Muscle layer of colon (tissue), 2 donors: ENCODE results near the gene NUDT13.
A peak's percentile ranks its signal among the peaks of the same experiment; 100 is the strongest.
"Not testable (repeated sequence)": the region's sequence is repeated elsewhere in the genome, so short reads cannot be mapped to it uniquely, and the experiment has no call there.

Experiments used
- H3K27ac ChIP-seq: one replicate; pipeline ENCODE4 v1.7.0; 2013; ENCODE audit warnings: low read depth, mild to moderate bottlenecking, low read length, moderate library complexity
- H3K27me3 ChIP-seq, 2 donors: one replicate each; pipeline ENCODE4 v1.7.0; 2013; ENCODE audit warnings: low read length in 2 of 2, mild to moderate bottlenecking in 2 of 2; ENCODE audit not compliant: insufficient read depth in 2 of 2, control insufficient read depth in 1 of 2
- H3K36me3 ChIP-seq: one replicate; pipeline ENCODE4 v1.7.0; 2013; ENCODE audit warnings: mild to moderate bottlenecking, low read length; ENCODE audit not compliant: insufficient read depth
- H3K4me1 ChIP-seq: one replicate; pipeline ENCODE4 v1.7.0; 2013; ENCODE audit warnings: mild to moderate bottlenecking, low read length; ENCODE audit not compliant: insufficient read depth
- H3K4me3 ChIP-seq, 2 donors: one replicate each; pipeline ENCODE4 v1.7.0; 2013; ENCODE audit warnings: low read length in 2 of 2, low read depth in 1 of 2, mild to moderate bottlenecking in 1 of 2, moderate library complexity in 1 of 2
- H3K9ac ChIP-seq: one replicate; pipeline ENCODE4 v1.7.0; 2013; ENCODE audit warnings: low read length
- H3K9me3 ChIP-seq: one replicate; pipeline ENCODE4 v1.7.0; 2013; ENCODE audit warnings: mild to moderate bottlenecking, low read length
- donor health status: abdominal sarcoma.
- donor health status: Adenocarcinoma of cecum.

The NUDT13 gene

GRCh38 chr10:73088304-73088703 is 22.0 kb upstream of the NUDT13 start:
- no peaks in the 10 kb centered on the region for H3K9me3 ChIP-seq
- H3K27me3 ChIP-seq, result no peaks in the 10 kb centered on the region
- no peak overlapping the region for H3K4me3 ChIP-seq
- H3K36me3 ChIP-seq, result no peaks in the 10 kb centered on the region
- peaks cover 3% of the 10 kb centered on the region for H3K4me1 ChIP-seq
- H3K27ac ChIP-seq, result no peak overlapping the region
- no peak overlapping the region for H3K9ac ChIP-seq

GRCh38 chr10:73092830-73093229 is 17.4 kb upstream of the NUDT13 start:
- Histone ChIP-seq H3K36me3 (no peaks in the 10 kb centered on the region), H3K4me1 (peaks cover 18% of the 10 kb centered on the region), H3K9ac (no peak overlapping the region), H3K9me3 (no peaks in the 10 kb centered on the region), H3K27me3 (no peaks in the 10 kb centered on the region), H3K4me3 (no peak overlapping the region), H3K27ac (no peak overlapping the region)

- Histone ChIP-seq H3K27ac (no peak overlapping the region), H3K36me3 (no peaks in the 10 kb centered on the region), H3K4me3 (peak overlapping the region in 1 of 2 donors; percentile 86), H3K4me1 (peaks cover 18% of the 10 kb centered on the region), H3K9me3 (no peaks in the 10 kb centered on the region), H3K9ac (peak overlapping the region; percentile 91), H3K27me3 (no peaks in the 10 kb centered on the region)
Measured at GRCh38 chr10:73093922-73094850, 16.1 kb upstream of the NUDT13 start.

- Histone ChIP-seq H3K4me1 (peaks cover 18% of the 10 kb centered on the region), H3K36me3 (no peaks in the 10 kb centered on the region), H3K9me3 (no peaks in the 10 kb centered on the region), H3K27me3 (no peaks in the 10 kb centered on the region), H3K4me3 (peak overlapping the region; percentile 86 to 92), H3K9ac (peak overlapping the region; percentile 91), H3K27ac (peak overlapping the region; percentile 100)
Measured at GRCh38 chr10:73094986-73095480, 15.2 kb upstream of the NUDT13 start.

- Histone ChIP-seq H3K27me3 (no peaks in the 10 kb centered on the region), H3K36me3 (no peaks in the 10 kb centered on the region), H3K9me3 (no peaks in the 10 kb centered on the region), H3K4me1 (peaks cover 18% of the 10 kb centered on the region), H3K27ac (peak overlapping the region; percentile 100), H3K4me3 (peak overlapping the region; percentile 86 to 92), H3K9ac (peak overlapping the region; percentile 91)
Measured at GRCh38 chr10:73095481-73096021, 14.7 kb upstream of the NUDT13 start.

GRCh38 chr10:73096041-73096448 is 14.2 kb upstream of the NUDT13 start:
- H3K9ac ChIP-seq, result peak overlapping the region; percentile 91
- peak overlapping the region; percentile 86 to 92 for H3K4me3 ChIP-seq
- no peaks in the 10 kb centered on the region for H3K36me3 ChIP-seq
- peaks cover 18% of the 10 kb centered on the region for H3K4me1 ChIP-seq
- H3K27ac ChIP-seq, result peak overlapping the region; percentile 100
- no peaks in the 10 kb centered on the region for H3K27me3 ChIP-seq
- no peaks in the 10 kb centered on the region for H3K9me3 ChIP-seq

GRCh38 chr10:73096449-73097304 is 13.6 kb upstream of the NUDT13 start, which contains the start of gene P4HA1:
Gene P4HA1 (minus strand): TSS chr10:73096866. CDS start chr10:73074883, 21,983 bp downstream.
- peaks cover 18% of the 10 kb centered on the region for H3K4me1 ChIP-seq
- H3K36me3 ChIP-seq, result no peaks in the 10 kb centered on the region
- peak within 1 kb of the TSS; percentile 100 for H3K27ac ChIP-seq
- peak within 1 kb of the TSS; percentile 86 to 92 for H3K4me3 ChIP-seq
- no peaks in the 10 kb centered on the region for H3K9me3 ChIP-seq
- no peaks in the 10 kb centered on the region for H3K27me3 ChIP-seq
- H3K9ac ChIP-seq, result peak within 1 kb of the TSS; percentile 91

- Histone ChIP-seq H3K9me3 (no peaks in the 10 kb centered on the region), H3K27ac (peak overlapping the region; percentile 100), H3K9ac (no peak overlapping the region), H3K4me3 (peak overlapping the region in 1 of 2 donors; percentile 86), H3K36me3 (no peaks in the 10 kb centered on the region), H3K4me1 (peaks cover 18% of the 10 kb centered on the region), H3K27me3 (no peaks in the 10 kb centered on the region)
Measured at GRCh38 chr10:73097305-73097670, 13.0 kb upstream of the NUDT13 start.

- no peak overlapping the region for H3K27ac ChIP-seq
- H3K9me3 ChIP-seq, result no peaks in the 10 kb centered on the region
- no peaks in the 10 kb centered on the region for H3K36me3 ChIP-seq
- H3K27me3 ChIP-seq, result no peaks in the 10 kb centered on the region
- H3K4me1 ChIP-seq, result peaks cover 15% of the 10 kb centered on the region
- H3K4me3 ChIP-seq, result no peak overlapping the region
- no peak overlapping the region for H3K9ac ChIP-seq
Measured at GRCh38 chr10:73099141-73099540, 11.1 kb upstream of the NUDT13 start.

GRCh38 chr10:73106301-73106700 is 4.0 kb upstream of the NUDT13 start:
- Histone ChIP-seq H3K9ac (no peak overlapping the region), H3K27ac (no peak overlapping the region), H3K9me3 (no peaks in the 10 kb centered on the region), H3K36me3 (no peaks in the 10 kb centered on the region), H3K4me3 (no peak overlapping the region), H3K4me1 (no peaks in the 10 kb centered on the region), H3K27me3 (no peaks in the 10 kb centered on the region)

- H3K27ac ChIP-seq, H3K4me1 ChIP-seq, H3K9me3 ChIP-seq, H3K9ac ChIP-seq, H3K27me3 ChIP-seq, H3K36me3 ChIP-seq, H3K4me3 ChIP-seq: not testable (repeated sequence)
Measured at GRCh38 chr10:73109248-73109652, 1.0 kb upstream of the NUDT13 start.
